Retinal pigment epithelial cell (primary cell): Measurements from ENCODE around the gene LRCH1.

Source experiments
- DNase-seq: peaks from one replicate; pipeline ENCODE4 v3.0.0-alpha.2; 2010; ENCODE audit warnings: low read depth
- H3K4me3 ChIP-seq: 2 replicates; pipeline ENCODE4 v1.5.1; 2011; ENCODE audit warnings: mild to moderate bottlenecking, low read length, control low read depth, moderate library complexity
- CTCF ChIP-seq: conservative IDR thresholded peaks from 2 replicates; pipeline ENCODE4 v1.5.1; 2011; ENCODE audit warnings: low read depth, low read length, control low read depth, inconsistent platforms

The LRCH1 gene

GRCh38 chr13:46682015-46682414 lies 129.0 kb downstream of the LRCH1 start:
- no peak overlapping the region for H3K4me3 ChIP-seq
- no peak for DNase-seq
- no peak for TF ChIP-seq CTCF

GRCh38 chr13:46682707-46683106 lies 129.7 kb downstream of the LRCH1 start:
- H3K4me3 ChIP-seq, result no peak overlapping the region
- TF ChIP-seq CTCF, result no peak
- no peak for DNase-seq

GRCh38 chr13:46683676-46684260 lies 130.8 kb downstream of the LRCH1 start:
- no peak overlapping the region for H3K4me3 ChIP-seq
- DNase-seq, result no peak
- TF ChIP-seq CTCF, result no peak

- TF ChIP-seq CTCF, result peak; percentile 22
- no peak for DNase-seq
- no peak overlapping the region for H3K4me3 ChIP-seq
Observed at GRCh38 chr13:46684287-46685001, 131.5 kb downstream of the LRCH1 start.

GRCh38 chr13:46685006-46685730 lies 132.2 kb downstream of the LRCH1 start:
- TF ChIP-seq CTCF, result no peak
- H3K4me3 ChIP-seq, result no peak overlapping the region
- DNase-seq, result no peak

- DNase-seq, result no peak
- no peak for TF ChIP-seq CTCF
- no peak overlapping the region for H3K4me3 ChIP-seq
Observed at GRCh38 chr13:46686171-46686570, 133.2 kb downstream of the LRCH1 start.
